ENCODE measurements around the gene POLD4. TPM values are rescaled to one million over a fixed set of nuclear protein-coding genes. Genes with fewer than 3 reads are reported as not detected.

POLD4 gene
- total and polyA plus RNA-seq, 7 donors, result 48.5 to 748 (median 78.9) TPM

DNA sequence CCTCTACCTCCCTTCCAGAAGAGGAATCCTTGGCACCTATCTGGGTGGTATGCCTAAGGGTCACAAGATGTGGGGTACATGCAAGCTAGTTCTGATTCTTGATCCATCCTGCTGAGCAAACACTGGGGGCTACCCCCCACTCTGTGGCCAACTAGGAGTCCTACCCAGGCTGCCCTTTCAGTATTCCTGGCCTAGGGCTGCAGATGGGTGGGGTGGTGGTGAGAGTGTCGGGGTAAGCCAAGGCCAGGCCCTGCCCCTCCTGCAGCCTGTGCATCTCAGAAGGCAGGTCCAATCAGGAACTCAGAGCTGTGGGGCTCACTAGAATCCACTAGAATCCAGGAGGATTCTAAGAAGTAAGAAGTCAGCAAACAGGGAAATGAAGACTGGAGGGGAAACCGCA is 39.1 kb downstream of the POLD4 start:
- Histone ChIP-seq H3K27me3 (no peaks in the 10 kb centered on the region), H3K27ac (no peak overlapping the region), H3K4me3 (no peak overlapping the region), H3K36me3 (peaks cover 0 to 13% (median 0%) of the 10 kb centered on the region in 4 donors), H3K9me3 (no peaks in the 10 kb centered on the region), H3K4me1 (peaks cover 0 to 19% (median 15%) of the 10 kb centered on the region in 4 donors)
- TF ChIP-seq EP300 (IDR thresholded peaks at IDR 0.05), result no peak
- TF ChIP-seq CTCF (IDR thresholded peaks at IDR 0.05), result no peak
- no peak for TF ChIP-seq POLR2AphosphoS5 (IDR thresholded peaks at IDR 0.05)
- WGBS, 2 donors, result 78 to 81% methylated on average over 2 of the region's 2 CpGs
- intact Hi-C loops (cut with DNase I), result no loop called here
- no peak for DNase-seq

DNA sequence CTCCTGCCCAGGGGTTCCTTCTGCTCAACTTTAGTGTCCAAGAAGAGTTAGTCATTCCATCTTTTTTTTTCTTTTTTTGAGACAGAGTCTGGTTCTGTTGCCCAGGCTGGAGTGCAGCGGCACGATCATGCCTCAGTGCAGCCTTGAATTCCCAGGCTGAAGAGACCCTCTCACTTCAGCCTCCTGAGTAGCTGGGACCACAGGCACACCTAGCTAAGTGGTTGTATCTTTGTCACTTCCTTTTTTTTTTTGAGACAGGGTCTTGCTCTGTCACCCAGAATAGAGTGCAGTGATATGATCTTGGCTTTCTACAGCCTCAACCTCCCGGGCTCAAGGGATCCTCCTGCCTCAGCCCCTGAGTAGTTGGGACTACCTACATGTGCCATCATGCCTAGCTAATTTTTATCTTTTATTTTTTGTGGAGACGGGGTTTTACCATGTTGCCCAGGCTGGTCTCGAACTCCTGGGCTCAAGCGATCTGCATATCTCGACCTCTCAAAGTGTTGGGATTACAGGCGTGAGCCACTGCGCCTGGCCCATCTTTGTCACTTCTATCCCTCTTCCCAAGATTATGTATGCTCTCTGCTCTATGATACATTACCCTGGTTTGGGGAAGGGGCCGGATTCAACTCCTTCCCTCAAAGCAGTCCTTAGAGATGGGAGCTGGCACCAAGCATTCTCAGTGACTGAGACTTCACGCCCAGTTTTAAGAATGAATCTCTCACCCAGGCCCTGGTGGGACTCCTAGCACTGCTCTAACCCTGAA is 40.0 kb downstream of the POLD4 start:
- DNase-seq, result no peak
- 91 to 92% methylated on average over 11 of the region's 11 CpGs for WGBS, 2 donors
- intact Hi-C loops (cut with DNase I), result no loop called here
- peaks cover 0 to 10% (median 6%) of the 10 kb centered on the region in 4 donors for H3K4me1 ChIP-seq
- TF ChIP-seq POLR2AphosphoS5 (IDR thresholded peaks at IDR 0.05) (no peak), CTCF (IDR thresholded peaks at IDR 0.05) (no peak), POLR2A (IDR thresholded peaks at IDR 0.05) (no peak), EP300 (IDR thresholded peaks at IDR 0.05) (no peak)
- no peaks in the 10 kb centered on the region for H3K27me3 ChIP-seq
- H3K27ac ChIP-seq, result no peak overlapping the region
- H3K4me3 ChIP-seq, result no peak overlapping the region
- peaks cover 0 to 22% (median 2%) of the 10 kb centered on the region in 4 donors for H3K36me3 ChIP-seq
- H3K9me3 ChIP-seq, result no peaks in the 10 kb centered on the region

DNA sequence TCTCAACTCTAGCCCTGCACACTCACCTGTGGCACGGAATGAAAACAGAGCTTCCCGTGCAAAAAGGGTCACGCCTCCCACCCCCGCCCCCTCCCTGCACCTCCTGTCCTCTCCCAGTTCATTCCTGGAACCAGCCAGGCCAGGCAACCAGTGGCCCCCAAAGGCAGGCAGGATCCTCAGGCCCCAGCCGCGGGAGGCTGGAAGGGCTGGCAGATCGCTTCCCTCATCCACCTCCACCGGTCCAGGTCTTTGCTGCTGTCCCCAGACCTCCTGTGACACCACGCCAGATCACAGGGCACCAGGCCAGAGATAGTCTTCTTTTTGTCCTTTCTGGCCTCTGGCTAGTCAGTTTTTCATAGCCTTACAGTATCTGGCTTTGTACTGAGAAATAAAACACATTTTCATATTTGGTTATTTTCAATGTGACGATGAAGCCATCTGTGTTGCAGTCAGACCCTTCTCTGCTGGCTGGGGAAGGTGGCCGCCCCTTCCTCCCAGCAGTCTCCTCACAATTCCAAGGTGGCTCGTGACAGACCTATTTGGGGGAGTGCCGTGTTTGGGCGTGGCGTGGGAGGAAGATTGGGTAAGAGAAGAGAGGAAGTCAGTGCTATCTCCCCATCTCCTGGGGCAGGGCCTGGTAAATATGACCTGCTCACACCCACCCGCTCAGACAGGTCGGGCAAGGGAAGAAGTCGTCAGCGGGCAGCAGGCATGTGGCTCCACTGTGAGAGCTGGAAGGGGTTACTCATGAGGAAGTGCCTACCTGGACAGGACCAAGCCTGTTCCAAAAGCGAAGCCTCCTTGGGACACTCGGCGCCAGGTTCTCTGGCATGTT is 40.9 kb downstream of the POLD4 start:
- TF ChIP-seq POLR2AphosphoS5 (IDR thresholded peaks at IDR 0.05) (no peak), EP300 (IDR thresholded peaks at IDR 0.05) (no peak), POLR2A (IDR thresholded peaks at IDR 0.05) (no peak), CTCF (IDR thresholded peaks at IDR 0.05) (no peak)
- peaks cover 0 to 26% (median 3%) of the 10 kb centered on the region in 4 donors for H3K36me3 ChIP-seq
- H3K4me3 ChIP-seq, result no peak overlapping the region
- WGBS, 2 donors, result 31 to 67% methylated on average over 22 of the region's 22 CpGs
- H3K27ac ChIP-seq, result peak overlapping the region in 1 of 4 donors; percentile 14
- DNase-seq, result no peak
- intact Hi-C loops (cut with DNase I), result no loop called here
- H3K9me3 ChIP-seq, result no peaks in the 10 kb centered on the region
- H3K4me1 ChIP-seq, result peaks cover 0 to 5% (median 3%) of the 10 kb centered on the region in 4 donors
- H3K27me3 ChIP-seq, result no peaks in the 10 kb centered on the region

DNA sequence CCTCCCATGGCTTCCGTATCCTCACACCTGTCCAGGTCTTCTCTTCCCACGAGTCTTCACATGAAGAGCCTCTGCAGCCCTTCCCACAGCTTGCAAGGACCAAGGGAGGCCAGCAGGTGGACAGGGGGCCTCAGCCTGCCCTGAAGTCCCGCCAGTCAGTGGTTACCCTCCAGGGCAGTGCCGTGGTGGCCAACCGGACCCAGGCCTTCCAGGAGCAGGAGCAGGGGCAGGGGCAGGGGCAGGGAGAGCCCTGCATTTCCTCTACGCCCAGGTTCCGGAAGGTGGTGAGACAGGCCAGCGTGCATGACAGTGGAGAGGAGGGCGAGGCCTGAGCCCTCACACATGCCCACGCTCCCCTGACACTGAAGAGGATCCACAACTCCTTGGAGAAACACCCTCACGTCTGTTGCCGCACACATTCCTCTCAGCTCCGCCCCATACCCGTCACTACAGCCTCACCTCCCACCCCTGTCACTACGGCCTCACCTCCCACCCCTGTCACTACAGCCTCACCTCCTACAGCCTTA is 41.7 kb downstream of the POLD4 start:
- intact Hi-C loops (cut with DNase I), result no loop called here
- DNase-seq, result no peak
- Histone ChIP-seq H3K4me3 (no peak overlapping the region), H3K27ac (no peak overlapping the region), H3K4me1 (peaks cover 0 to 3% (median 1%) of the 10 kb centered on the region in 4 donors), H3K9me3 (no peaks in the 10 kb centered on the region), H3K27me3 (no peaks in the 10 kb centered on the region), H3K36me3 (peaks cover 0 to 26% (median 3%) of the 10 kb centered on the region in 4 donors)
- no peak for TF ChIP-seq CTCF (IDR thresholded peaks at IDR 0.05)
- no peak for TF ChIP-seq POLR2A (IDR thresholded peaks at IDR 0.05)
- no peak for TF ChIP-seq POLR2AphosphoS5 (IDR thresholded peaks at IDR 0.05)
- TF ChIP-seq EP300 (IDR thresholded peaks at IDR 0.05), result no peak
- WGBS, 2 donors, result 75 to 83% methylated on average over 15 of the region's 15 CpGs
